CD4-positive, alpha-beta T cell treated with Interleukin-6 at 100 ng/mL for 8 hours (primary cell): Measurements from ENCODE around the gene TVP23A.
A peak's percentile ranks its signal among the peaks of the same experiment; 100 is the strongest.
"Not testable (repeated sequence)": the region's sequence is repeated elsewhere in the genome, so short reads cannot be mapped to it uniquely, and the experiment has no call there.

Experiments used
- DNase-seq: peaks from one replicate; pipeline ENCODE4 v3.0.0-alpha.2; 2020; ENCODE audit warnings: mixed read lengths, low spot score

The TVP23A gene

GRCh38 chr16:10799736-10800135, 18.9 kb downstream of the TVP23A start:
- no peak for DNase-seq

- no peak for DNase-seq
Observed at GRCh38 chr16:10791048-10791447, 27.5 kb downstream of the TVP23A start.

- not testable (repeated sequence) for DNase-seq
Observed at GRCh38 chr16:10788630-10789029, 30.0 kb downstream of the TVP23A start.

GRCh38 chr16:10787304-10787703, 31.3 kb downstream of the TVP23A start:
- DNase-seq, result no peak

- no peak for DNase-seq
Observed at GRCh38 chr16:10782628-10783027, 36.0 kb downstream of the TVP23A start.

- DNase-seq, result no peak
Observed at GRCh38 chr16:10780628-10781027, 38.0 kb downstream of the TVP23A start.

GRCh38 chr16:10779908-10780307, 38.7 kb downstream of the TVP23A start:
- DNase-seq, result not testable (repeated sequence)

GRCh38 chr16:10777356-10777755, 41.2 kb downstream of the TVP23A start:
- DNase-seq, result no peak

- not testable (repeated sequence) for DNase-seq
Observed at GRCh38 chr16:10776923-10777322, 41.7 kb downstream of the TVP23A start.

GRCh38 chr16:10776280-10776679, 42.3 kb downstream of the TVP23A start:
- no peak for DNase-seq

GRCh38 chr16:10770907-10771306, 47.7 kb downstream of the TVP23A start:
- DNase-seq, result no peak

GRCh38 chr16:10769381-10769780, 49.2 kb downstream of the TVP23A start:
- DNase-seq, result no peak

- no peak for DNase-seq
Observed at GRCh38 chr16:10767127-10767526, 51.5 kb downstream of the TVP23A start.

GRCh38 chr16:10765772-10766171, 52.8 kb downstream of the TVP23A start:
- DNase-seq, result no peak

GRCh38 chr16:10763456-10763855, 55.1 kb downstream of the TVP23A start:
- no peak for DNase-seq

GRCh38 chr16:10762336-10763016, 56.1 kb downstream of the TVP23A start:
- no peak for DNase-seq

- no peak for DNase-seq
Observed at GRCh38 chr16:10761373-10761772, 57.2 kb downstream of the TVP23A start.

GRCh38 chr16:10760858-10761257, 57.7 kb downstream of the TVP23A start:
- DNase-seq, result no peak

- DNase-seq, result no peak
Observed at GRCh38 chr16:10756574-10756973, 62.0 kb downstream of the TVP23A start.

GRCh38 chr16:10754941-10755340, 63.7 kb downstream of the TVP23A start:
- DNase-seq, result no peak

- no peak for DNase-seq
Observed at GRCh38 chr16:10753670-10754069, 64.9 kb downstream of the TVP23A start.

- peak; percentile 6 for DNase-seq
Observed at GRCh38 chr16:10752843-10753523, 65.6 kb downstream of the TVP23A start.

GRCh38 chr16:10751291-10751697, 67.3 kb downstream of the TVP23A start:
- no peak for DNase-seq

- DNase-seq, result no peak
Observed at GRCh38 chr16:10750793-10751192, 67.8 kb downstream of the TVP23A start.
